Activated naive CD4-positive, alpha-beta T cell treated with anti-CD3 and anti-CD28 coated beads, Interleukin-2, amount 10 ng/mL, durations not matched to agents 7 days and 5 days (primary cell): ENCODE measurements around the gene CDRT15.
"Not testable (repeated sequence)": the region's sequence is repeated elsewhere in the genome, so short reads cannot be mapped to it uniquely, and the experiment has no call there.

Source experiments
- CTCF ChIA-PET: fragments of 350-600 bp; sonication (Branson Sonifier 250); formaldehyde crosslinking; loops from one replicate; lab custom pipeline; 2021; ENCODE audit warnings: antibody characterized with exemption; lab: Charles Lee
- DNase-seq: peaks from one replicate; pipeline ENCODE4 v3.0.0-alpha.2; 2020
- H3K27ac Mint-ChIP-seq: one replicate; pipeline ENCODE4 v1.8.0; 2021; ENCODE audit warnings: mild to moderate bottlenecking, moderate library complexity, mixed read lengths
- H3K27me3 Mint-ChIP-seq: one replicate; pipeline ENCODE4 v1.8.0; 2021; ENCODE audit warnings: mild to moderate bottlenecking, mixed read lengths
- H3K36me3 Mint-ChIP-seq: one replicate; pipeline ENCODE4 v1.8.0; 2021; ENCODE audit warnings: mixed read lengths
- H3K4me1 Mint-ChIP-seq: one replicate; pipeline ENCODE4 v1.8.0; 2021; ENCODE audit warnings: mixed read lengths
- H3K4me3 Mint-ChIP-seq: one replicate; pipeline ENCODE4 v1.8.0; 2021; ENCODE audit warnings: mild to moderate bottlenecking, moderate library complexity, mixed read lengths
- H3K9me3 Mint-ChIP-seq: one replicate; pipeline ENCODE4 v1.8.0; 2021; ENCODE audit warnings: mixed read lengths

The CDRT15 gene

GRCh38 chr17:14192039-14192438, 44.6 kb downstream of the CDRT15 start:
- peaks cover 63% of the 10 kb centered on the region for H3K4me1 Mint-ChIP-seq
- H3K4me3 Mint-ChIP-seq, CTCF ChIA-PET, H3K9me3 Mint-ChIP-seq, H3K27me3 Mint-ChIP-seq, DNase-seq: not testable (repeated sequence)
- H3K36me3 Mint-ChIP-seq = peaks cover 34% of the 10 kb centered on the region
- peak overlapping the region; percentile 49 for H3K27ac Mint-ChIP-seq

- H3K9me3 Mint-ChIP-seq, CTCF ChIA-PET, H3K27me3 Mint-ChIP-seq, H3K4me3 Mint-ChIP-seq, DNase-seq: not testable (repeated sequence)
- Mint-ChIP-seq H3K27ac (peak overlapping the region; percentile 49), H3K36me3 (peaks cover 29% of the 10 kb centered on the region), H3K4me1 (peaks cover 58% of the 10 kb centered on the region)
These were observed 45.2 kb downstream of the CDRT15 start for GRCh38 chr17:14191469-14191868.

GRCh38 chr17:14190774-14191173, 45.9 kb downstream of the CDRT15 start:
- H3K27me3 Mint-ChIP-seq, DNase-seq, H3K4me3 Mint-ChIP-seq, CTCF ChIA-PET, H3K9me3 Mint-ChIP-seq, H3K27ac Mint-ChIP-seq: not testable (repeated sequence)
- H3K4me1 Mint-ChIP-seq = peaks cover 55% of the 10 kb centered on the region
- H3K36me3 Mint-ChIP-seq = peaks cover 23% of the 10 kb centered on the region

- H3K9me3 Mint-ChIP-seq, H3K4me3 Mint-ChIP-seq, CTCF ChIA-PET, H3K27ac Mint-ChIP-seq, DNase-seq, H3K27me3 Mint-ChIP-seq: not testable (repeated sequence)
- peaks cover 19% of the 10 kb centered on the region for H3K36me3 Mint-ChIP-seq
- peaks cover 25% of the 10 kb centered on the region for H3K4me1 Mint-ChIP-seq
These were observed 50.2 kb downstream of the CDRT15 start for GRCh38 chr17:14186443-14186842.
